Endothelial cell of umbilical vein (primary cell): Measurements from ENCODE around the gene GLYATL3.

Experiments used
- CTCF ChIP-seq, 2 donors: IDR thresholded peaks; 1 replicate in 1 of 2; 2 replicates in 1 of 2; pipeline ENCODE4 v1.5.1; 2011; ENCODE audit warnings: low read length in 2 of 2, mild to moderate bottlenecking in 2 of 2, moderate library complexity in 2 of 2, control low read depth in 1 of 2, inconsistent platforms in 1 of 2, low read depth in 1 of 2; ENCODE audit not compliant: insufficient read depth in 1 of 2; ENCODE audit errors: extremely low read depth in 1 of 2
- EZH2 ChIP-seq: IDR thresholded peaks from 2 replicates; pipeline ENCODE4 v1.6.1; 2012; ENCODE audit warnings: borderline replicate concordance, low read depth, mild to moderate bottlenecking, moderate library complexity, low read length, inconsistent platforms; ENCODE audit not compliant: severe bottlenecking
- GATA2 ChIP-seq: IDR thresholded peaks from 2 replicates; pipeline ENCODE4 v1.7.0; 2011; ENCODE audit warnings: low read depth, mild to moderate bottlenecking, moderate library complexity, mixed read lengths, low read length; ENCODE audit not compliant: insufficient read length, insufficient read depth
- JUN ChIP-seq: IDR thresholded peaks from 2 replicates; pipeline ENCODE4 v1.6.1; 2011; ENCODE audit warnings: borderline replicate concordance, low read depth; ENCODE audit not compliant: insufficient read length, insufficient read depth
- MYC ChIP-seq: IDR thresholded peaks from one replicate; pipeline ENCODE4 v1.6.1; 2011; ENCODE audit warnings: mild to moderate bottlenecking, low read depth, low read length
- POLR2A ChIP-seq: IDR thresholded peaks from 2 replicates; pipeline ENCODE4 v1.6.1; 2012; ENCODE audit warnings: low read depth, mild to moderate bottlenecking, control low read depth, low read length
- POLR2AphosphoS5 ChIP-seq: IDR thresholded peaks from 2 replicates; pipeline ENCODE4 v1.6.1; 2012; ENCODE audit warnings: low read depth, mild to moderate bottlenecking, control low read depth, low read length, moderate library complexity; ENCODE audit not compliant: insufficient read depth
- TF ChIP-seq, protein P1 (sequence below): IDR thresholded peaks from 2 replicates; pipeline ENCODE4 v1.6.1; 2011; ENCODE audit not compliant: insufficient read depth, insufficient read length

GRCh38 chr6:49563006-49563886 is 63.5 kb downstream of the GLYATL3 start:
- TF ChIP-seq POLR2A (no peak), CTCF (IDR thresholded peaks at IDR 0.05; ENCODE audit: extremely low read depth in 1 of 2, insufficient read depth in 1 of 2, low read depth in 1 of 2, low read length in 2 of 2) (no peak), POLR2AphosphoS5 (no peak), EZH2 (no peak), GATA2 (no peak), JUN (no peak), MYC (no peak)
- TF ChIP-seq, protein P1, sequence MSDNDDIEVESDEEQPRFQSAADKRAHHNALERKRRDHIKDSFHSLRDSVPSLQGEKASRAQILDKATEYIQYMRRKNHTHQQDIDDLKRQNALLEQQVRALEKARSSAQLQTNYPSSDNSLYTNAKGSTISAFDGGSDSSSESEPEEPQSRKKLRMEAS, result no peak
